NCI-H1092 treated with DMSO at 0.1 percent for 48 hours (cell line): ENCODE measurements around the gene ZXDC.

Experiments
- DNase-seq: peaks from one replicate; lab custom pipeline; 2025; lab: John Stamatoyannopoulos, UW

The ZXDC gene

DNA sequence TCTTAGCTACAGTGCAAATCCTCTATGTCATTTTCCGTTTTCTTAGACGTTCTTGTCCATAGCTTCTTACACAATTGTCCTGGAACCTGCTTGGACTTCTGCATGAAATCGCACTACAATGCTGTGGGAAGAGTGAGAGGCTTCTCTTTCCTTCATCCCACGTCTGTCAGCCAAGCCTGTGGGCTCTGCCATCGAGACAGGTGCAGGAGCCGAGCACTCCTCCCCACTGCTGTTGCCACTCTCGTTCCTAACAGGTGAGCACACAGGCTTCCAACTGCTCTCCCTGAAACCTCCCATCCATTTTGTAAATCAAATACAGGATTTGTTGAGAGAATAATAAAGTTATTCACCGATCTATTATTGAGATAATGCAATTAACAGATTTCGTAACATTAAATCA, 23.5 kb downstream of the ZXDC start:
- no peak for DNase-seq

DNA sequence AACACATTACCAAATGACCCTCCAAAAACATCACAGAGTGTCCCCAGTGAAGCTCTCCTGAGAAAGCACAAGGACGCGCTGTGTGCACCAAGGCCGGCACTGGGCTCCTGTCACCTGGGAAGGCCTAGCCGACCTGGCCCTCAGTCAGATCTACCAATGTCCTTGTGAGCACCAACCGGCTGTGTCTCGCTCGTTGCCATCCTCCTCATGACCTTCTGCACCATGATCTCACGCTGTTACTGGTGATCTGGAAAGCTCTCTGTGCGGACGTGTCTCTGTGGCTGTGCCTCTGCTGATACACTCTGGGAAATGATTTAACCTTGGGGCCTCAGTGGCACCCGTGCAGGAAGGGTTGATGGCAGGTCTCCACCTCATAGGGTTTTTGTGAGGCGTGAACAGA, 24.2 kb downstream of the ZXDC start:
- no peak for DNase-seq

GRCh38 chr3:126450744-126451143, 24.9 kb downstream of the ZXDC start:
- no peak for DNase-seq

DNA sequence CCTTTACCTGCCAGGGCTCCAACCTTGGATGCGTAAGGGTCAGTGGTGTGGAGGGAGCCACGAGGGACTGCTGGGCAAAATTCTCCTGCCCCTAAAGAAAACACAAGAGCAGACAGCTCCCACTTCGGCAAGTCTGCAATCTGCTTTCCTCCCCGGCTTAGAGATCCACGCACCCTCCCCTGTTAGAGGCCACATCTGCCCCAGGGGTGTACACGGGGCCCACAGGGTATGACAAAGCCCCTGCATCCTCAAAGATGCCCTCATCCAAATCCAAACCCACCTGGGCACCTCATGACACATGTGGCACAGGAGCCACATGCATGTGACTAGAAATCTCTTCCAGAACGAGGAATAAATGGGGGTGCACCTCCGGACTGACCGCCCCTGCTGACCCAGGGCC, 25.5 kb downstream of the ZXDC start:
- no peak for DNase-seq

- no peak for DNase-seq
Observed at GRCh38 chr3:126449621-126450051, 26.1 kb downstream of the ZXDC start.

DNA sequence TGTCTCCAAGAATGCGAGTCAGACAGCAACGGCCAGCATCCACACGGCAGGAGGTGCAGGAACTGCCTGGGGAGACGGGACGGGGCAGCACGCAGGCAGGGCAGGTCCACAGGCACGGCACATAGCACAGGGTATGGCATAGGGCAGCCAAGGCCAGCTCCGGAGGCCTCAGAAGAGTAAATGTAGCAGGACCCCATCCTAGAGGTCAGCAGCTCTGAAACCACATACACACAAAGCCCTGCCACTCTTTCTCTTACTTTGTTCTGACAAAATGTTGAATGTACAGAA, 26.9 kb downstream of the ZXDC start:
- no peak for DNase-seq

DNA sequence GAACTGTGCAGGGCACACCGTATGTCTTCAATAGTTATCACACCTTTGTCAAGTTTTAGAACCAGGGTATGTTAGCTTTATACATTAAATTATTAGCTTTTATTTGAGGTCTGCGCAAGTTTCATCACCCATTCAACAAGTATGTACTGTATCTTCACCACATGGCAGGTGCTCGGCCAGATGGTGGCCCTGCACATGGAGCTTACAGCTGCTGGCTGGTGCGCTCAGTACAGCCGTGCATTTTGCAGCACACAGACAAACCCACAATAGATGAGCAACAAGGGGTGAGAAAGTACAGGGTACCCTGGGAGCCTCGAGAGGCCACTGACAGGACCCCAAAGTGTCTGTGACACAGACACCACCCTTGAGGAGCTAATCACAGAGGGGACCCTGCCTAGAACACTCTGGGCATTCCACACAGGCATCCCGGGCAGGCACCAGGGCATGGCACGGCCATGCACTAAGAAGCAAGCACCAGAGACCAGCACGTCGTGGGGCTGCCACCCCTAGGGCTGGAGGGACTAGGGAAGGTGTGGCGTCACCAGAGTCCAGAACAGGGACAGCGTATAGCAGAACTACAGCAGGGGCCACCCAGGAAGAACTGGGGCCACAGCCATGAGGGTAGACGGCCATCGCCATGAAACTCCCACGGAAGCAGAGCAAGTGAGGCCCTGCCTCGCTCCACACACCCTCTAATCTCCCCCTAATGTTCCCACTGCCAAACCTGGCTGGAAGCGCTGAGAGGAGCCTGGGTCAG, 27.4 kb downstream of the ZXDC start:
- DNase-seq: no peak

DNA sequence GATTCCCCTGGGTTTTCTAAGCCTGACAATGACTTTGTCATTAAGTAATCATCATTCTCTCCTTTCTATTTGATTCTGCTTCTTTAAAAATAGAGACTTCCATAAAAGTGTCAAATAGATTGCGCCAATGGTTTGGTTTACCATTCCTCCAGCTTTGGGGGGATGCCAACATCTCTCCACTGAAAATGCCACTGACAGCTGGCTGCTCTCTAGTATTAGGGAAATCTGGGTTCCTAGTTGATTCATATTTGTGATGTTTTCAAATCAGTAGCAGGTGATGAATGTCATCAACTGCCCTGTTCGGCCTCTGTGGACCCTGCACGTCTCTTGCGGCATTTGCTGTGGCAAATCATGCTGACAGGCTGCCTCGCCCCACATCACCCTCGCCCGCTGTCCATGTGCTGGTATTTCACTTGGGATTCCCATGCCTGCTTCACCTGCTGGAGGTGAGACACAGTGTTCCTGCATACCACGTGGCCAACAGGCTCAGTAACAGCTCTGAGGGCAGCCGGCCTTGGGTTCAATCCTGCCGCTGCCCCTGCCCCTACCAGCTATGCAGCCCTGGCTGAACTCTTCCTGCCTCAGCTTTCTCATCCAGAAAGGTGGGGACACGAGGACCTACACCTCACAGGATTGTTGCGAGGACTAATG, 28.1 kb downstream of the ZXDC start:
- DNase-seq: no peak

DNA sequence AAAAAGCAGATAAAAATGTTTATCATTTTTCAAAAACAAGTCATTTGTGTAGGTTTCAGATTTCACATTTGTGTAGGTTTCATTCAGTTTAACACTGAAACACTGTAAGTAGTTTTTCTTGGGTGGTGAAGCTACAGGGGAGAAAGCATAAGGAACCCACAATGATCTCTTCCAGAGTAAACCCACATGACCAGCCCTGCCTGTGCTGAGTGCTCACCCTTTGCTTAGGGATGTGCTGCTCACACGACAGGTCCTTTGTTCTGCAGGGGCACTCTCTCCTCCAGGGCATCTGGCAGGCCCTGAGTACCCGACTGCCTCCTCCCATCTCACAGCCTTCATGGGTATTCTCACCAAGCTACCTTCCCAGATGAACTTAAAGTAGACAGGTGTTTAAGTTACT, 28.9 kb downstream of the ZXDC start:
- DNase-seq: peak; percentile 7

GRCh38 chr3:126446301-126446700, 29.4 kb downstream of the ZXDC start:
- DNase-seq: no peak

GRCh38 chr3:126445506-126445905, 30.2 kb downstream of the ZXDC start:
- no peak for DNase-seq

DNA sequence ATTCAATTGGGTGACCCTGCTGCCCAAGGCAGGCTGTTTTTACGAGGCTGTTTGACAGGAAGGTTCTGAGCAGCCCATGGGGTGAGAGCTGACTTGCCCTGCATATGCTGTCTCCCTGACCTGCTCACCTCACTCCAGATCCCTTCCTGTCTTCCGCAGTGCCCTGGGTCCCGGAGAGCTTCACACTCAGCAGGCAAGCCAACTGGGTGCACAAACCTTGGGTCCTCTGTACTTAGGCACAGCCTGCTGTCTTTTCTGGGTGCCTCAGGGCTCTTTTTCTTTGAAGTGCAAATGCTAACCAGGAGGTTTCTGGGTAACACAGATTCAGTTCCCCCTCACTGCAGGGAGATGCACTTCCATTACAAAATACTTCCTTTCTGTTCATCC, 32.8 kb downstream of the ZXDC start:
- DNase-seq: no peak

GRCh38 chr3:126442094-126442855, 33.4 kb downstream of the ZXDC start:
- no peak for DNase-seq

- no peak for DNase-seq
Observed at GRCh38 chr3:126441256-126441880, 34.3 kb downstream of the ZXDC start.

- no peak for DNase-seq
Observed at GRCh38 chr3:126440709-126440995, 35.0 kb downstream of the ZXDC start.

- DNase-seq: no peak
Observed at GRCh38 chr3:126439968-126440708, 35.6 kb downstream of the ZXDC start.

- no peak for DNase-seq
Observed at GRCh38 chr3:126439346-126439967, 36.2 kb downstream of the ZXDC start.

DNA sequence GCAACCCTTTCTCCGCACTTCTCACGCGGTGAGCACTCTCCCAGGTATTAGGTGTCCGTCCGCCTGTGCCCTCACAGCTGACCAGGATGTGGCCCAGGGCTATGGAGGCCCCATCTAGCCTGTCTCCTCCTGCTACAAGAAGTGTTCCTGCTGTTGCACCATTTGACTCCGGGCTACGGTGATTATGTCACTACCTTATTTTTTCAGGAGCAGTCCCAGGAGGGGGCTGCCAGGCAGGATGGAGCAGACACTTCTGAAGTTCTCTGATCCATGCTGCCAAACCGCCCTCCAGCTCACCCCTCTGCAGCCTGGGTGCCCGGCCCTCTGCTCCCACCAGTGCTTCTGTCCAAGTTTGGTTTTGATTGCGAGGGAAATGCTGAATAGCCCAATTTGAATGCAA, 36.9 kb downstream of the ZXDC start:
- DNase-seq: no peak

GRCh38 chr3:126438186-126438585, 37.5 kb downstream of the ZXDC start:
- DNase-seq: no peak

- no peak for DNase-seq
Observed at GRCh38 chr3:126436826-126437717, 38.6 kb downstream of the ZXDC start.
